ENCODE measurements around the gene TYW3. TPM values are rescaled to one million over a fixed set of nuclear protein-coding genes. Genes with fewer than 3 reads are reported as not detected.

TYW3 gene
- total RNA-seq, 1 donor from 2014 or later: 0.13 TPM

- Histone ChIP-seq H3K27me3 (no peaks in the 10 kb centered on the region), H3K27ac (no peak overlapping the region)
- no peaks in the 10 kb centered on the region for H3K9me3 Mint-ChIP-seq
These were observed 30.9 kb downstream of the TYW3 start for GRCh38 chr1:74763807-74764206.

DNA sequence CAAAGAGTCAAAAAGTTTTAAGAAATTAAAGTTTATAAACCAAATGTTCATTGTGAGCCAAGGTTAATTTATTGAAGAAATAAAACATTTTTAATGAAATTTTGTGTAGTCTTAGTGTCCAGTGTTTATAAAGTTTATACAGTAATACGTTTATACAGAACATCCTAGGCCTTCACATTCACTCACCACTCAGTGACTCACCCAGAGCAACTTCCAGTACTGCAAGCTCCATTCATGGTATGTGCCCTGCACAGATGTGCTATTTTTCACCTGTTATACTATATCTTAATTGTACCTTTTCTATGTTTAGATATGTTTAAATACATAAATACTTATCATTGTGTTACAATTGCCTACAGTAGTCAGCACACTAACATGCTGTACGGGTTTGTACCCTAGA lies 33.6 kb downstream of the TYW3 start:
- Histone ChIP-seq H2AFZ (replicated peaks) (no peak overlapping the region), H3K79me2 (ENCODE audit: low read depth) (no peaks in the 10 kb centered on the region), H3K4me3 (no peak overlapping the region), H3K27ac (no peak overlapping the region), H4K20me1 (ENCODE audit: low read depth) (no peaks in the 10 kb centered on the region), H3K36me3 (no peaks in the 10 kb centered on the region), H3F3A (ENCODE audit: low read depth) (no peaks in the 10 kb centered on the region), H3K9me3 (ENCODE audit: low read depth) (no peaks in the 10 kb centered on the region), H3K9ac (no peak overlapping the region), H3K27me3 (no peaks in the 10 kb centered on the region), H3K4me2 (no peak overlapping the region), H3K4me1 (no peaks in the 10 kb centered on the region)
- Mint-ChIP-seq H3K4me3 (no peak overlapping the region), H3K27ac (no peak overlapping the region), H3K4me1 (no peaks in the 10 kb centered on the region), H3K27me3 (ENCODE audit: insufficient read depth, low read depth) (no peaks in the 10 kb centered on the region), H3K9me3 (no peaks in the 10 kb centered on the region), H3K36me3 (no peaks in the 10 kb centered on the region)
- DNase-seq (ENCODE audit: low spot score): no peak
- TF ChIP-seq EZH2phosphoT487 (IDR thresholded peaks at IDR 0.05): no peak

More at GRCh38 chr1:74763807-74764206, 30.9 kb downstream of the TYW3 start:
- no peaks in the 10 kb centered on the region for H3K27me3 Mint-ChIP-seq (ENCODE audit: insufficient read depth, low read depth)
- no peaks in the 10 kb centered on the region for H4K20me1 ChIP-seq (ENCODE audit: low read depth)
- no peaks in the 10 kb centered on the region for H3K36me3 ChIP-seq
- no peak overlapping the region for H2AFZ ChIP-seq (replicated peaks)
- no peak overlapping the region for H3K9ac ChIP-seq
- H3K4me1 Mint-ChIP-seq: no peaks in the 10 kb centered on the region
- no peaks in the 10 kb centered on the region for H3K79me2 ChIP-seq (ENCODE audit: low read depth)
- no peak for DNase-seq (ENCODE audit: low spot score)
- H3K4me3 ChIP-seq: no peak overlapping the region
- H3F3A ChIP-seq (ENCODE audit: low read depth): no peaks in the 10 kb centered on the region
- no peak overlapping the region for H3K4me2 ChIP-seq
- H3K27ac Mint-ChIP-seq: no peak overlapping the region
- H3K36me3 Mint-ChIP-seq: no peaks in the 10 kb centered on the region
- no peak overlapping the region for H3K4me3 Mint-ChIP-seq
- TF ChIP-seq, protein P1, sequence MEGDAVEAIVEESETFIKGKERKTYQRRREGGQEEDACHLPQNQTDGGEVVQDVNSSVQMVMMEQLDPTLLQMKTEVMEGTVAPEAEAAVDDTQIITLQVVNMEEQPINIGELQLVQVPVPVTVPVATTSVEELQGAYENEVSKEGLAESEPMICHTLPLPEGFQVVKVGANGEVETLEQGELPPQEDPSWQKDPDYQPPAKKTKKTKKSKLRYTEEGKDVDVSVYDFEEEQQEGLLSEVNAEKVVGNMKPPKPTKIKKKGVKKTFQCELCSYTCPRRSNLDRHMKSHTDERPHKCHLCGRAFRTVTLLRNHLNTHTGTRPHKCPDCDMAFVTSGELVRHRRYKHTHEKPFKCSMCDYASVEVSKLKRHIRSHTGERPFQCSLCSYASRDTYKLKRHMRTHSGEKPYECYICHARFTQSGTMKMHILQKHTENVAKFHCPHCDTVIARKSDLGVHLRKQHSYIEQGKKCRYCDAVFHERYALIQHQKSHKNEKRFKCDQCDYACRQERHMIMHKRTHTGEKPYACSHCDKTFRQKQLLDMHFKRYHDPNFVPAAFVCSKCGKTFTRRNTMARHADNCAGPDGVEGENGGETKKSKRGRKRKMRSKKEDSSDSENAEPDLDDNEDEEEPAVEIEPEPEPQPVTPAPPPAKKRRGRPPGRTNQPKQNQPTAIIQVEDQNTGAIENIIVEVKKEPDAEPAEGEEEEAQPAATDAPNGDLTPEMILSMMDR (IDR thresholded peaks at IDR 0.05): no peak
- no peaks in the 10 kb centered on the region for H3K4me1 ChIP-seq
- H3K9me3 ChIP-seq (ENCODE audit: low read depth): no peaks in the 10 kb centered on the region

GRCh38 chr1:74767490-74767889 lies 34.5 kb downstream of the TYW3 start:
- Mint-ChIP-seq H3K27me3 (ENCODE audit: insufficient read depth, low read depth) (no peaks in the 10 kb centered on the region), H3K9me3 (no peaks in the 10 kb centered on the region), H3K36me3 (no peaks in the 10 kb centered on the region), H3K4me3 (no peak overlapping the region), H3K4me1 (no peaks in the 10 kb centered on the region), H3K27ac (no peak overlapping the region)
- H3K27ac ChIP-seq: no peak overlapping the region
- H3K4me1 ChIP-seq: no peaks in the 10 kb centered on the region
- no peaks in the 10 kb centered on the region for H3F3A ChIP-seq (ENCODE audit: low read depth)
- H3K79me2 ChIP-seq (ENCODE audit: low read depth): no peaks in the 10 kb centered on the region
- no peak for TF ChIP-seq EZH2phosphoT487 (IDR thresholded peaks at IDR 0.05)
- TF ChIP-seq, protein P1 (IDR thresholded peaks at IDR 0.05): peak; percentile 55
- no peaks in the 10 kb centered on the region for H4K20me1 ChIP-seq (ENCODE audit: low read depth)
- H3K4me2 ChIP-seq: no peak overlapping the region
- no peaks in the 10 kb centered on the region for H3K9me3 ChIP-seq (ENCODE audit: low read depth)
- H3K36me3 ChIP-seq: no peaks in the 10 kb centered on the region
- DNase-seq (ENCODE audit: low spot score): peak; percentile 40
- H3K4me3 ChIP-seq: no peak overlapping the region
- no peaks in the 10 kb centered on the region for H3K27me3 ChIP-seq
- H2AFZ ChIP-seq (replicated peaks): no peak overlapping the region
- H3K9ac ChIP-seq: no peak overlapping the region

- Histone ChIP-seq H3K9me3 (ENCODE audit: low read depth) (no peaks in the 10 kb centered on the region), H3K9ac (no peak overlapping the region), H3K27me3 (no peaks in the 10 kb centered on the region), H3K4me1 (no peaks in the 10 kb centered on the region), H3F3A (ENCODE audit: low read depth) (no peaks in the 10 kb centered on the region), H3K79me2 (ENCODE audit: low read depth) (no peaks in the 10 kb centered on the region), H2AFZ (replicated peaks) (no peak overlapping the region), H3K4me2 (no peak overlapping the region), H3K27ac (no peak overlapping the region), H4K20me1 (ENCODE audit: low read depth) (no peaks in the 10 kb centered on the region), H3K4me3 (no peak overlapping the region), H3K36me3 (no peaks in the 10 kb centered on the region)
- TF ChIP-seq EZH2phosphoT487 (IDR thresholded peaks at IDR 0.05) (no peak), EZH2 (IDR thresholded peaks at IDR 0.05) (no peak)
- TF ChIP-seq, protein P1 (IDR thresholded peaks at IDR 0.05): peak; percentile 78
- no peak overlapping the region for H3K4me3 Mint-ChIP-seq
- H3K9me3 Mint-ChIP-seq: no peaks in the 10 kb centered on the region
- DNase-seq (ENCODE audit: low spot score): peak; percentile 68
- H3K4me1 Mint-ChIP-seq: no peaks in the 10 kb centered on the region
- H3K36me3 Mint-ChIP-seq: no peaks in the 10 kb centered on the region
- no peak overlapping the region for H3K27ac Mint-ChIP-seq
- no peaks in the 10 kb centered on the region for H3K27me3 Mint-ChIP-seq (ENCODE audit: insufficient read depth, low read depth)
These were observed 39.1 kb downstream of the TYW3 start for GRCh38 chr1:74771913-74772515.
